ENCODE data around the gene ERBB4.

The ERBB4 gene

GRCh38 chr2:211868996-211869533 is 669.5 kb downstream of the ERBB4 start:
- peak; percentile 11 for DNase-seq

GRCh38 chr2:211867845-211868451 is 670.7 kb downstream of the ERBB4 start:
- no peak for DNase-seq

- DNase-seq, result no peak
Observed at GRCh38 chr2:211864328-211864727, 674.3 kb downstream of the ERBB4 start.

GRCh38 chr2:211860224-211860623 is 678.4 kb downstream of the ERBB4 start:
- no peak for DNase-seq

GRCh38 chr2:211854832-211855231 is 683.8 kb downstream of the ERBB4 start:
- no peak for DNase-seq

GRCh38 chr2:211846714-211847113 is 691.9 kb downstream of the ERBB4 start:
- no peak for DNase-seq

- DNase-seq, result no peak
Observed at GRCh38 chr2:211846036-211846400, 692.6 kb downstream of the ERBB4 start.

- DNase-seq, result no peak
Observed at GRCh38 chr2:211845338-211846035, 693.1 kb downstream of the ERBB4 start.

- no peak for DNase-seq
Observed at GRCh38 chr2:211837706-211838105, 700.9 kb downstream of the ERBB4 start.

GRCh38 chr2:211837206-211837605 is 701.4 kb downstream of the ERBB4 start:
- no peak for DNase-seq

GRCh38 chr2:211836409-211836808 is 702.2 kb downstream of the ERBB4 start:
- no peak for DNase-seq

GRCh38 chr2:211835695-211836094 is 702.9 kb downstream of the ERBB4 start:
- DNase-seq, result no peak

- DNase-seq, result no peak
Observed at GRCh38 chr2:211833582-211834279, 704.9 kb downstream of the ERBB4 start.

- DNase-seq, result no peak
Observed at GRCh38 chr2:211829725-211830124, 708.9 kb downstream of the ERBB4 start.

GRCh38 chr2:211823886-211824479 is 714.6 kb downstream of the ERBB4 start:
- DNase-seq, result no peak

GRCh38 chr2:211822686-211823335 is 715.8 kb downstream of the ERBB4 start:
- no peak for DNase-seq

- DNase-seq, result no peak
Observed at GRCh38 chr2:211816754-211817153, 721.8 kb downstream of the ERBB4 start.

GRCh38 chr2:211812587-211812986 is 726.0 kb downstream of the ERBB4 start:
- no peak for DNase-seq

- peak; percentile 38 for DNase-seq
Observed at GRCh38 chr2:211802666-211803065, 735.9 kb downstream of the ERBB4 start.

- DNase-seq, result no peak
Observed at GRCh38 chr2:211800001-211800400, 738.6 kb downstream of the ERBB4 start.

GRCh38 chr2:211798868-211799267 is 739.7 kb downstream of the ERBB4 start:
- no peak for DNase-seq

- no peak for DNase-seq
Observed at GRCh38 chr2:211793690-211794089, 744.9 kb downstream of the ERBB4 start.

- no peak for DNase-seq
Observed at GRCh38 chr2:211789982-211790381, 748.6 kb downstream of the ERBB4 start.
